Mammary epithelial cell (primary cell): ENCODE results near the gene FGD5.

Experiments
- EZH2 ChIP-seq: IDR thresholded peaks from 2 replicates; pipeline ENCODE4 v1.6.1; 2012; ENCODE audit warnings: low read length, inconsistent platforms, borderline replicate concordance
- TF ChIP-seq, protein P1 (sequence below), 2 donors: IDR thresholded peaks in 1 of 2; conservative IDR thresholded peaks in 1 of 2; 2 replicates each; pipeline ENCODE4 v1.5.1; 2011 to 2012; ENCODE audit warnings: inconsistent platforms in 2 of 2, low read length in 2 of 2, mild to moderate bottlenecking in 2 of 2, control low read depth in 1 of 2, low read depth in 1 of 2; ENCODE audit not compliant: insufficient read depth in 1 of 2; ENCODE audit errors: extremely low read depth in 1 of 2

DNA sequence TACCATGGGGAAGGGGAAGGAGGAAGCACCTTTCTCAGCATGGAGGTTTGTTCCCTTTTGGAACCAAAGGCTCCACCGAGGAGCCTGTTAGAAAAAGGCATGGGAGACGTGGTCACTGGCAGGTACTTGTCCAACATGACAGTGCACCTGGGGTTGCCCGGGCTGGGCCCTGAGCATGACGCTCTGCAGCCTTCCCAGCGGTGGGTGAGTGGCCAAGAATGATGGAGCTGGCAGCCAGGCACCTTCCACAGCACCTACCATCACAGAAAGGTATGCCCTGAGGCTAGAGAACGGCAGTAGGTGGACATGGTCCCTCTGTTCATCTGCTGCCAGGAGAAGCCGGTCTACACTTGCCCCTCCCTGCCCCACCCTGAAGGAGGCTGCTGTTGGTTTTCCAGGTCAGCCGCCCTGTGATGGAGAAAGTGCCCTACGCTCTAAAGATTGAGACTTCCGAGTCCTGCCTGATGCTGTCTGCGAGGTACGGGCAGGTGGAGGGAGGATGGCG, 99.6 kb downstream of the FGD5 start:
- TF ChIP-seq EZH2: no peak
- TF ChIP-seq, protein P1, sequence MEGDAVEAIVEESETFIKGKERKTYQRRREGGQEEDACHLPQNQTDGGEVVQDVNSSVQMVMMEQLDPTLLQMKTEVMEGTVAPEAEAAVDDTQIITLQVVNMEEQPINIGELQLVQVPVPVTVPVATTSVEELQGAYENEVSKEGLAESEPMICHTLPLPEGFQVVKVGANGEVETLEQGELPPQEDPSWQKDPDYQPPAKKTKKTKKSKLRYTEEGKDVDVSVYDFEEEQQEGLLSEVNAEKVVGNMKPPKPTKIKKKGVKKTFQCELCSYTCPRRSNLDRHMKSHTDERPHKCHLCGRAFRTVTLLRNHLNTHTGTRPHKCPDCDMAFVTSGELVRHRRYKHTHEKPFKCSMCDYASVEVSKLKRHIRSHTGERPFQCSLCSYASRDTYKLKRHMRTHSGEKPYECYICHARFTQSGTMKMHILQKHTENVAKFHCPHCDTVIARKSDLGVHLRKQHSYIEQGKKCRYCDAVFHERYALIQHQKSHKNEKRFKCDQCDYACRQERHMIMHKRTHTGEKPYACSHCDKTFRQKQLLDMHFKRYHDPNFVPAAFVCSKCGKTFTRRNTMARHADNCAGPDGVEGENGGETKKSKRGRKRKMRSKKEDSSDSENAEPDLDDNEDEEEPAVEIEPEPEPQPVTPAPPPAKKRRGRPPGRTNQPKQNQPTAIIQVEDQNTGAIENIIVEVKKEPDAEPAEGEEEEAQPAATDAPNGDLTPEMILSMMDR (conservative IDR thresholded peaks at IDR 0.05 in 1 of 2, IDR thresholded peaks at IDR 0.05 in 1 of 2; ENCODE audit: extremely low read depth in 1 of 2, insufficient read depth in 1 of 2, low read depth in 1 of 2, low read length in 2 of 2): no peak
